Measurements from ENCODE around the gene BSDC1.

The BSDC1 gene

GRCh38 chr1:32393832-32394140 lies 455 bp downstream of the BSDC1 start:
- DNase-seq (ENCODE audit: low read depth): no peak

GRCh38 chr1:32393136-32393535 lies 1.1 kb downstream of the BSDC1 start:
- peak; percentile 9 for DNase-seq (ENCODE audit: low read depth)

GRCh38 chr1:32392325-32392724 lies 1.9 kb downstream of the BSDC1 start:
- no peak for DNase-seq (ENCODE audit: low read depth)

GRCh38 chr1:32390904-32391870 lies 3.1 kb downstream of the BSDC1 start:
- DNase-seq (ENCODE audit: low read depth): no peak

- DNase-seq (ENCODE audit: low read depth): no peak
Measured at GRCh38 chr1:32388641-32389040, 5.6 kb downstream of the BSDC1 start.

GRCh38 chr1:32386676-32387392 lies 7.4 kb downstream of the BSDC1 start:
- DNase-seq (ENCODE audit: low read depth): no peak

GRCh38 chr1:32380057-32380456 lies 14.2 kb downstream of the BSDC1 start:
- DNase-seq (ENCODE audit: low read depth): no peak

GRCh38 chr1:32377541-32378220 lies 16.6 kb downstream of the BSDC1 start:
- no peak for DNase-seq (ENCODE audit: low read depth)

GRCh38 chr1:32376199-32376598 lies 18.0 kb downstream of the BSDC1 start:
- no peak for DNase-seq (ENCODE audit: low read depth)

GRCh38 chr1:32373996-32374592 lies 20.1 kb downstream of the BSDC1 start:
- DNase-seq (ENCODE audit: low read depth): no peak

GRCh38 chr1:32372149-32372756 lies 22.0 kb downstream of the BSDC1 start:
- no peak for DNase-seq (ENCODE audit: low read depth)

- no peak for DNase-seq (ENCODE audit: low read depth)
Measured at GRCh38 chr1:32367912-32368635, 26.2 kb downstream of the BSDC1 start.

- no peak for DNase-seq (ENCODE audit: low read depth)
Measured at GRCh38 chr1:32365445-32365844, 28.8 kb downstream of the BSDC1 start.

GRCh38 chr1:32364836-32365235 lies 29.4 kb downstream of the BSDC1 start:
- no peak for DNase-seq (ENCODE audit: low read depth)

GRCh38 chr1:32363713-32364112 lies 30.5 kb downstream of the BSDC1 start:
- DNase-seq (ENCODE audit: low read depth): no peak

- no peak for DNase-seq (ENCODE audit: low read depth)
Measured at GRCh38 chr1:32362474-32363313, 31.5 kb downstream of the BSDC1 start, which contains the start of the genes FAM229A and TSSK3. Gene FAM229A (minus strand): TSS chr1:32362485. CDS start chr1:32362091, 394 bp downstream. Gene TSSK3 (plus strand): TSS chr1:32362539. CDS start chr1:32362702, 163 bp downstream.

- no peak for DNase-seq (ENCODE audit: low read depth)
Measured at GRCh38 chr1:32361674-32362473, 32.4 kb downstream of the BSDC1 start.

GRCh38 chr1:32361308-32361673 lies 33.0 kb downstream of the BSDC1 start:
- no peak for DNase-seq (ENCODE audit: low read depth)

- no peak for DNase-seq (ENCODE audit: low read depth)
Measured at GRCh38 chr1:32358435-32358834, 35.8 kb downstream of the BSDC1 start.
